GM12874 (cell line): ENCODE measurements around the gene FBXW4.

ENCODE experiments used
- TF ChIP-seq, protein P1 (sequence below): IDR thresholded peaks from 2 replicates; pipeline ENCODE4 v1.5.1; 2011; ENCODE audit warnings: low read depth, mild to moderate bottlenecking, control low read depth, low read length, moderate library complexity; ENCODE audit not compliant: insufficient read depth

Gene FBXW4

DNA sequence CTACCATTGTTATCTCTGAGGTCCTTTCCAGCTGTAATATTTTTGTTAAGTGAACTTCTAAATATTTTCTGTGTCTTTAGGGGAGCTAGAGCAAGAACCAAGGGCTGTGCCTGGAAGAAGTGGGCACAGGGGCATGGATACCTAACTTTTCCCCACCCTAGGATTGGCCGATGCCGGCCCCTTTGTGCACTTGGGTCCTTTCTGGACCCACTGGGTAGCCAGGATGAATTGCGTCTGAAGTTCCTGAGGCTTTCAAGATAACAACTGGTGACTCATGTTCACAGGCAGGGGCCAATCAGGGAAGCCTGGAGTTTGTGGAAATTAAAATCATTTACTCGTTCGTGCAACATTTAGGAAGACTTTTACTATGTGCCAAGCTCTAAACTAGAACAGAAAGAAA, 106.1 kb downstream of the FBXW4 start:
- TF ChIP-seq, protein P1, sequence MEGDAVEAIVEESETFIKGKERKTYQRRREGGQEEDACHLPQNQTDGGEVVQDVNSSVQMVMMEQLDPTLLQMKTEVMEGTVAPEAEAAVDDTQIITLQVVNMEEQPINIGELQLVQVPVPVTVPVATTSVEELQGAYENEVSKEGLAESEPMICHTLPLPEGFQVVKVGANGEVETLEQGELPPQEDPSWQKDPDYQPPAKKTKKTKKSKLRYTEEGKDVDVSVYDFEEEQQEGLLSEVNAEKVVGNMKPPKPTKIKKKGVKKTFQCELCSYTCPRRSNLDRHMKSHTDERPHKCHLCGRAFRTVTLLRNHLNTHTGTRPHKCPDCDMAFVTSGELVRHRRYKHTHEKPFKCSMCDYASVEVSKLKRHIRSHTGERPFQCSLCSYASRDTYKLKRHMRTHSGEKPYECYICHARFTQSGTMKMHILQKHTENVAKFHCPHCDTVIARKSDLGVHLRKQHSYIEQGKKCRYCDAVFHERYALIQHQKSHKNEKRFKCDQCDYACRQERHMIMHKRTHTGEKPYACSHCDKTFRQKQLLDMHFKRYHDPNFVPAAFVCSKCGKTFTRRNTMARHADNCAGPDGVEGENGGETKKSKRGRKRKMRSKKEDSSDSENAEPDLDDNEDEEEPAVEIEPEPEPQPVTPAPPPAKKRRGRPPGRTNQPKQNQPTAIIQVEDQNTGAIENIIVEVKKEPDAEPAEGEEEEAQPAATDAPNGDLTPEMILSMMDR = no peak

DNA sequence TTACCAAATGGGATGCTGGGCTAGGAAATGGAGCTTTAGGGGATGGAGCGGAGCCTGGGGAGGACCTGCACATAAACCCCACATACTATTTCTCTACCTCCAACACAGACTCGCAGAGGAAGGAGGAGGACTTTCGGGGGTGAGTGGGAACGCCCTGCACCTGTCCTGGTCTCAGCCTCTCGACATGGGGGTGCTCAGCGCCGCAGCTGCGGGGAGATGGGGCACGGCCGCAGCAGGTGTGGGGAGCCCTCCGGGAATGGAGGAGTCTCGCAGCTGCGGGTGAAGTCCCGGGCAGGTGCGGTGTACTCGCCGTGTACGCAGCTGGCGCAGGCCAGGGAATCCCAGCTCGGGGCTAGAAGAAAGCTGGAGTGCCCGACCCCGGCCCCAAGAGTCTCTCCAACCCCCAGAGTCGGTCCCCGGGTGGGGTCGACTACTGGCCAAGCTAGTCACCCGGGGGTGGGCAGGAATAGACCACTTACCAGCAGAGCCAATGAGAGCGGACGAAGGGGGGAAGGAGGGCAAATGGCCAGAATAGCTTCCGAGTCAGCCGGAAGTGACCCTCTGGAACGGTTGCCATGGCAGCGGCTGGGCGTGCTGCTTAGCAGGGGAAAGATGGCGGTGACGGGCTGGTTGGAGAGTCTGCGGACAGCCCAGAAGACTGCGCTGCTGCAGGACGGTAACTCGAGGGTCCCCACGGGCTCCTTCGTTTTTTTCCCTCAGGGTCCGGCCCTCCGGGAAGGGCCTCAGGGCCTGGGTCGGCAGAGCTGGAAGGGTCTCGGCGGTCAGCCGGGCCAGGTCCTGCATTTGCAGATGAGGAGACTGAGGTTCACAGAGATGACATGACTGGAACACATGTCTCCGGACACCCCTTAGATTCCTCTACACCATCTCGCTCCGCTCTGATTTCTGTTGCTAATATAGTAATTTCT, 107.0 kb downstream of the FBXW4 start, which contains the start of the genes DPCD and POLL:
Gene DPCD, plus strand, starts transcription at position 597 of the 929 bp plus-strand sequence. Its CDS starts 16 bp downstream, at position 613.
Gene POLL, minus strand, starts transcription at position 533 of the 929 bp plus-strand sequence. CDS start 897 bp downstream, outside the sequence.
- TF ChIP-seq, protein P1 = no peak

DNA sequence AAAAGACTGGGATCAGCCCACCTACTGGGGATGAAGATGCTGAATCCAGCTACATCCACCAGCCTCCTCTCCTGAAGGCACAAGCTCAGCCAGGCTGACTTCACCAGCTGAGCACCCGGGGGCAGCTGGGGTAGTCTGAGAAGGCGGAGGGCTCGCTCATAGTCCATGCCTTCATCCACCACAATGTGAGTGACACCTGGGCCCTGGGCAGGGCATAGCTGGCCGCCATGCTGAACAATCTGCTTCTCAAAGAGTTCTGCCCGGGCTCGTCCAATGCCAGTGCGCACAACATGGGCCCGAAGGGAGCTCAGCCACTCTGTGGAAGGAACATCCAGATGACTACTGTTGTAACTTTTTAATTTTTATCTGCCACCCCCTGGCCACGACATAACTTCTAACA, 109.1 kb downstream of the FBXW4 start:
- TF ChIP-seq, protein P1 = no peak

DNA sequence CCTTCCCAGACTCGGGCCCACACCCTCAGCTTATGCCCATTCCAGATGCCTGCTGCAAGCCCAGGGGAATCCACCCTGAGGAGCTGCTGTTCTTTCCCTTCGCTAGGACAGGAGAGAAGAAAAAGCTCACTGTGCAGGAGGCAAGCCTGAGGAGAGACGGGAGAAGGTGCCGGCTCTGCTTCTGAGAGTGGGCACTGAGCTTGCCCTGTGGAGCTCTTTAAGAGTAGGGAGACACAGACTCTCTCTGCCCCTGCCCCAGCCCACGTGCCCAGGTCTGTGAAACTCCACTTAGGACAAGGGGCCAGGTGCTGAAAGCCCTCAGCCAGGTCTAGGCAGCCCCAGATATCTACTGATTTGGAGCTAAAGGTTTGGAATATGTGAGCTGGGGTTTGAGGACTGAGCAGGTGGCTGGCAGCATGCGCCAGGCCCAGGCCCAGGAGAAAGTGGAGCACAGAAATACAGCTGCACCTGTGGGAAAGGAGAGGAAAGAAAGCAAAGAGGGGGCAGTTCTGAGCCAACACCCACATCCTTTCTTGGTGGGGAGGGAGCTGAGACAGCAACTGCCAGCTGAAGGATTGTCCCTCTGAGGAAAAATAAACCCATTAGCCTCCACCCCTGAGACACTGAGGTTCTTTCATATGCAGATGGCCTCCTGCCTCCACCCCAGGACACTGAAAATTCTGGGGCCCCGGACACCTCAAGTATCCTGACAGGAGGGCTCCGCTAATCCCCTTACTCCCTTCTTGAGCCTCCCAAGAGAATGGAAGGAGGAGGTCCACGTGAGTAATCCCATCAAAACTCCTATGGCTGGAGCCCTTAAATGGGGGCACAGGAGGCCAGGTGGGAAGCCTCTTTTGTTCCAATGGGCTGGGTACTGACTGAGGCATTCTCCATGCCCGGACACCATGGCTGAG, 114.2 kb downstream of the FBXW4 start:
- TF ChIP-seq, protein P1 = no peak

DNA sequence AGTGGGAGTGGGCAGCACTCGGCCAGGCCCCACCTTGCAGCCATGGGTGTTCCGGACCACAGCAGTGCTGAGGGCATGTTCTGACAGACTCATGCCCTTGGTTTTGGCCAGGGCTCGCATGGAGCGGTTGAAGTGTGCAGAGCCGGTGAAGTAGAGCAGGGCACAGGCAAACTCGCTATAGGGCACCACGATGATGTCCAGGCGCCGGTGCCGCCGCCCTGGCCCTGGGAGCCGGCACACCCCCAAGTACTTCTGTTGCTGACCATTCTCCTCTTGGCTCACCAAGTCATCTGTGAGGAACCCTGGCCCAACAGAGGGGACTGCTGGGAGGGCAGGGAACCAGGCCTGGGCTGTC, 115.5 kb downstream of the FBXW4 start:
- TF ChIP-seq, protein P1 = no peak

DNA sequence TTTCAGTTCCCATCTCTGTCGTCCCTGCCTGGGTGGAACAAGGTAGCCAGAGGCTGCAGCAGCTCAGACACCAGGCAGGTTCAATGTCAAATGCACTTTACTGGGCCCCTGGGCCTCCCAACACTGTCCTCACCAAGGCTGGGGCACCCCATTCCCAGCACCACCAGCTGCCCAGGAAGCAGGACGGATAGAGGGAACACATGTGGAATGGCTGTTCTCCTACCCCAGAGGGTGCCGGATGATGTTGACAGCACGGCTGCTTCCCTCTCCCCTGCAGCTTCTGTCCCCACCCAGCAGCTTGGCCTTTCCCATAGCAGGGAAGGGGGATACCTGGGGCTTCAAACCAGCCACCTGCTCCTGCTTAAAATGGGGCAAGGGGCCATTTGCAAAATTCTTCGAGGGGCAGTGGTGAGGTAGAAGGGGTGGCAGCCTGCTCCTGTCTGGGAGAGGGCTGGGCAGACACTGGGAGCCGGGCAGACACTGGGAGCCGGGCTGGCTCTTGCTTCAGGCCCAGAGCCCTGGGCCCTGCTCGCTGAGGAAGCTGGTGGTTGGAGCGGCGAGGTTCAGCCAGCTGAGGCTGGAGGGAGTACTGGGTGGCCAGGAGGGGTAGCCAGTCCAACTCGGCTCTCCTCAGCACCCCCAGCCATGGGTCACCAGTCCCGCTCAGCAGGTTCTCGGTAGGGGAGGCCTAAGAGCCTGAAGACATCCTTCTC, 116.0 kb downstream of the FBXW4 start:
- TF ChIP-seq, protein P1 = no peak
